Heart left ventricle (tissue), 16 donors: ENCODE data around the gene SMPDL3A. TPM values are rescaled to one million over a fixed set of nuclear protein-coding genes. Genes with fewer than 3 reads are reported as not detected.

ENCODE experiments used
- ATAC-seq, 4 donors: fragments of 200-7000 bp; cut with Tn5 transposase; one replicate each; pipeline ENCODE4 v1.9.1; 2020 to 2022; ENCODE audit warnings: moderate library complexity in 4 of 4, mild to moderate bottlenecking in 3 of 4, moderate number of reproducible peaks in 1 of 4
- DNase-seq, 5 donors: peaks; one replicate each; pipeline ENCODE4 v3.0.0-alpha.2; 2020
- H3K27ac ChIP-seq, 12 donors: fragments of 200-600 bp; sonication (generic) in 4 of 12; one replicate each; pipeline versions ENCODE4 v1.5.0 to v1.8.0; 2016 to 2022; ENCODE audit warnings: mild to moderate bottlenecking in 2 of 12
- H3K27me3 ChIP-seq, 9 donors: fragments of 200-600 bp; sonication (generic) in 2 of 9; one replicate each; pipeline versions ENCODE4 v1.5.1 to v1.8.0; 2016 to 2022; ENCODE audit warnings: mild to moderate bottlenecking in 3 of 9
- H3K36me3 ChIP-seq, 9 donors: fragments of 200-600 bp; sonication (generic) in 2 of 9; one replicate each; pipeline versions ENCODE4 v1.5.0 to v1.8.0; 2018 to 2022; ENCODE audit warnings: mild to moderate bottlenecking in 2 of 9
- H3K4me1 ChIP-seq, 12 donors: fragments of 200-600 bp; sonication (generic) in 4 of 12; one replicate each; pipeline versions ENCODE4 v1.5.0 to v1.8.0; 2016 to 2022; ENCODE audit warnings: mild to moderate bottlenecking in 3 of 12
- H3K4me3 ChIP-seq, 12 donors: fragments of 200-600 bp; sonication (generic) in 4 of 12; one replicate each; pipeline versions ENCODE4 v1.5.0 to v1.8.0; 2017 to 2022; ENCODE audit warnings: mild to moderate bottlenecking in 9 of 12, moderate library complexity in 4 of 12
- H3K9me3 ChIP-seq, 12 donors: fragments of 200-600 bp; sonication (generic) in 4 of 12; one replicate each; pipeline versions ENCODE4 v1.5.0 to v1.8.0; 2016 to 2022; ENCODE audit warnings: mild to moderate bottlenecking in 1 of 12
- CTCF ChIP-seq, 12 donors: fragments of 200-600 bp; sonication (generic) in 4 of 12; IDR thresholded peaks; one replicate each; pipeline versions ENCODE4 v1.5.0 to v1.8.0; 2018 to 2022; ENCODE audit warnings: antibody characterized with exemption in 12 of 12, mild to moderate bottlenecking in 5 of 12
- POLR2A ChIP-seq, 2 donors: fragments of 450-650 bp; IDR thresholded peaks; one replicate each; pipeline ENCODE4 v1.6.1; 2017; ENCODE audit warnings: antibody characterized with exemption in 2 of 2, mild to moderate bottlenecking in 2 of 2, moderate library complexity in 2 of 2
- WGBS, 4 donors: extraction: QIAGEN DNeasy Blood & Tissue Kit in 2 of 4; methylation state at CpG; one replicate each; pipeline versions ENCODE4 v1.1.5 to v1.1.7; 2013 to 2018; 5-methylcytosine and 5-hydroxymethylcytosine counted together
- intact Hi-C, 10 donors: fragments of 100-400 bp; cut with DNase I; formaldehyde crosslinking; loops; one replicate each; pipeline versions ENCODE4 v1.11.1 to v1.14.2; 2022
- polyA plus RNA-seq, 2 donors: library from polyadenylated mRNA; stranded (reverse); fragments of 200-250 nt; gene quantifications; one replicate each; pipeline ENCODE4 v1.2.3, GENCODE V29; 2013
- total RNA-seq, 9 donors: library from RNA; depleted of rRNA in 2 of 9; stranded (reverse); fragments of >200 nt in 2 of 9; fragmentation: NEBNext Ultra II Directional in 3 of 9; extraction: Animal tissue kit (Norgen Biotek cat#: 25700) in 3 of 9; gene quantifications; one replicate each; pipeline versions ENCODE4 v1.1.0 to v1.2.4, GENCODE V29; 2016 to 2023
- donor health status: ischemic (EF 13 %, LVEDD 7.1; RV severe dilation, severe dysfunction).
- donor health status: healthy with polysubstance abuse.
- donor health status: DM: no; HTN: yes; CAD: no.
- donor health status: DM: no; HTN: no; CAD: no.
- donor health status: ischemic (EF 25% LVEDD 6.9; RV normal size, moderate dysfunction).
- donor health status: ischemic (EF 25% LVEDD 5.7; RV mildly dilated, moderate dysfunction).
- donor health status: healthy.
- donor health status: DM: yes; HTN: yes; CAD: no.
- donor health status: ischemic (EF 35%, LVEDD 5.7; RV mildly dilated, moderate dysfunction).
- donor health status: nonischemic (EF 11% LVEDD 7.7; RV severe dilation, severe dysfunction).
- donor health status: DM: yes; HTN: yes; CAD: no.
- donor health status: PGD.
- donor health status: ischemic (EF 29% LVEDD 5.4; RV normal size, mild dysfunction).
- donor health status: nonischemic (EF 23%, LVEDD 6.1; RV moderate dilation, normal function).

The SMPDL3A gene
- total and polyA plus RNA-seq, 11 donors, result 3.5 to 10.4 (median 4.6) TPM

- peak in 2 of 4 donors; percentile 32 to 35 for ATAC-seq
- whole genome bisulfite sequencing, 4 donors, result 56 to 60% (median 59%) methylated on average over 14 of the region's 14 CpGs
- no peak for DNase-seq
- TF ChIP-seq POLR2A (IDR thresholded peaks at IDR 0.05) (no peak), CTCF (IDR thresholded peaks at IDR 0.05) (no peak)
- peaks cover 0 to 33% (median 15%) of the 10 kb centered on the region in 12 donors for H3K4me1 ChIP-seq
- intact Hi-C loops, result no loop called here
- peak overlapping the region in 11 of 12 donors; percentile 85 to 97 (median 93) for H3K27ac ChIP-seq
- no peaks in the 10 kb centered on the region for H3K36me3 ChIP-seq
- no peaks in the 10 kb centered on the region for H3K9me3 ChIP-seq
- peak overlapping the region in 11 of 12 donors; percentile 66 to 91 (median 79) for H3K4me3 ChIP-seq
- no peaks in the 10 kb centered on the region for H3K27me3 ChIP-seq
Observed at GRCh38 chr6:122790423-122791309, 1.6 kb downstream of the SMPDL3A start.

- ATAC-seq, result no peak
- no peaks in the 10 kb centered on the region for H3K9me3 ChIP-seq
- no peak overlapping the region for H3K4me3 ChIP-seq
- no peaks in the 10 kb centered on the region for H3K27me3 ChIP-seq
- no peaks in the 10 kb centered on the region for H3K36me3 ChIP-seq
- TF ChIP-seq CTCF (IDR thresholded peaks at IDR 0.05) (no peak), POLR2A (IDR thresholded peaks at IDR 0.05) (no peak)
- intact Hi-C loops, result no loop called here
- 89 to 93% (median 90%) methylated on average over 2 of the region's 2 CpGs for whole genome bisulfite sequencing, 4 donors
- peaks cover 0 to 33% (median 15%) of the 10 kb centered on the region in 12 donors for H3K4me1 ChIP-seq
- H3K27ac ChIP-seq, result peak overlapping the region in 1 of 12 donors; percentile 97
- no peak for DNase-seq
Observed at GRCh38 chr6:122791310-122791679, 2.2 kb downstream of the SMPDL3A start.

GRCh38 chr6:122792766-122793165 is 3.7 kb downstream of the SMPDL3A start:
- intact Hi-C loops, result no loop called here
- H3K27ac ChIP-seq, result no peak overlapping the region

More at GRCh38 chr6:122792766-122793165, 3.7 kb downstream of the SMPDL3A start:
- TF ChIP-seq CTCF (IDR thresholded peaks at IDR 0.05) (no peak), POLR2A (IDR thresholded peaks at IDR 0.05) (no peak)
- Histone ChIP-seq H3K4me3 (no peak overlapping the region), H3K36me3 (peaks cover 0 to 10% (median 0%) of the 10 kb centered on the region in 9 donors), H3K9me3 (no peaks in the 10 kb centered on the region), H3K27me3 (no peaks in the 10 kb centered on the region), H3K4me1 (peaks cover 0 to 33% (median 15%) of the 10 kb centered on the region in 12 donors)
- WGBS, 4 donors, result 60 to 92% (median 74%) methylated on average over 2 of the region's 2 CpGs
- no peak for DNase-seq
- no peak for ATAC-seq
